H1 (cell line): Measurements from ENCODE around the gene SIT1. TPM values are rescaled to one million over a fixed set of nuclear protein-coding genes. Genes with fewer than 3 reads are reported as not detected.

Experiments used
- CTCF ChIA-PET: fragments of 300-600 bp; sonication (Branson Sonifier 250); formaldehyde crosslinking; loops from one replicate; lab custom pipeline; 2021; ENCODE audit not compliant: partially characterized antibody; lab: Charles Lee
- POLR2A ChIA-PET: fragments of 300-600 bp; sonication (Branson Sonifier 250); formaldehyde crosslinking; loops from one replicate; lab custom pipeline; 2021; ENCODE audit warnings: inconsistent platforms; ENCODE audit not compliant: partially characterized antibody; lab: Charles Lee
- DNase-seq, 2 experiments: peaks; one replicate each; pipeline versions ENCODE4 v3.0.0 to v3.0.0-alpha.2; 2010 to 2022; ENCODE audit warnings: low spot score in 2 of 2, low read depth in 1 of 2, mixed read lengths in 1 of 2
- FAIRE-seq: peaks from 2 replicates; lab custom pipeline; 2011; peaks lifted over from hg19 to GRCh38; lab: Jason Lieb, UNC
- H2AFZ ChIP-seq: 2 replicates; pipeline ENCODE4 v1.8.1; 2012; ENCODE audit warnings: low read length, inconsistent platforms
- H2AK5ac ChIP-seq: 2 replicates; pipeline ENCODE4 v1.6.1; 2013; ENCODE audit warnings: low read depth, low read length
- H2BK120ac ChIP-seq: replicated peaks from 2 replicates; pipeline ENCODE3; 2013; ENCODE audit warnings: low read depth, low read length, inconsistent platforms
- H2BK12ac ChIP-seq: 2 replicates; pipeline ENCODE4 v1.6.1; 2013; ENCODE audit warnings: low read depth, low read length
- H2BK15ac ChIP-seq: 2 replicates; pipeline ENCODE4 v1.6.1; 2013; ENCODE audit warnings: low read length
- H2BK20ac ChIP-seq: 2 replicates; pipeline ENCODE4 v1.6.1; 2013; ENCODE audit warnings: low read length
- H2BK5ac ChIP-seq: 2 replicates; pipeline ENCODE4 v1.6.1; 2013; ENCODE audit warnings: low read depth, low read length
- H3K14ac ChIP-seq: 2 replicates; pipeline ENCODE4 v1.6.1; 2013; ENCODE audit warnings: inconsistent platforms; ENCODE audit not compliant: insufficient read length
- H3K18ac ChIP-seq: 2 replicates; pipeline ENCODE4 v1.6.1; 2013; ENCODE audit warnings: low read length; ENCODE audit errors: extremely low read depth
- H3K23ac ChIP-seq: 2 replicates; pipeline ENCODE4 v1.6.1; 2013; ENCODE audit warnings: inconsistent platforms; ENCODE audit not compliant: insufficient read length
- H3K23me2 ChIP-seq: 2 replicates; pipeline ENCODE4 v1.6.1; 2013; ENCODE audit warnings: low read depth, low read length
- H3K27ac ChIP-seq: 2 replicates; pipeline ENCODE4 v1.6.1; 2011; ENCODE audit warnings: low read depth, low read length, inconsistent platforms
- H3K27me3 ChIP-seq, 4 experiments: replicated peaks in 1 of 4; 1 replicate in 1 of 4; 2 replicates in 3 of 4; pipeline versions ENCODE4 v1.6.1 to v1.8.1; 2011 to 2013; ENCODE audit warnings: low read length in 3 of 4, mild to moderate bottlenecking in 3 of 4, inconsistent platforms in 2 of 4, mixed read lengths in 2 of 4, moderate library complexity in 1 of 4; ENCODE audit not compliant: control insufficient read depth in 3 of 4, insufficient read depth in 3 of 4; ENCODE audit errors: extremely low read depth in 1 of 4
- H3K36me3 ChIP-seq, 4 experiments: 2 replicates each; pipeline versions ENCODE4 v1.6.1 to v1.8.1; 2011 to 2013; ENCODE audit warnings: mild to moderate bottlenecking in 4 of 4, low read length in 3 of 4, moderate library complexity in 2 of 4, control low read depth in 1 of 4, inconsistent platforms in 1 of 4; ENCODE audit not compliant: insufficient read depth in 4 of 4, control insufficient read depth in 2 of 4
- H3K4ac ChIP-seq: replicated peaks from 2 replicates; pipeline ENCODE3; 2013; ENCODE audit warnings: low read length, low read depth, mixed read lengths, inconsistent platforms; ENCODE audit not compliant: insufficient read length
- H3K4me1 ChIP-seq, 4 experiments: replicated peaks in 1 of 4; 1 replicate in 1 of 4; 2 replicates in 3 of 4; pipeline versions ENCODE4 v1.6.1 to v1.8.1; 2011 to 2013; ENCODE audit warnings: low read length in 3 of 4, inconsistent platforms in 2 of 4, mixed read lengths in 1 of 4; ENCODE audit not compliant: insufficient read depth in 4 of 4, control insufficient read depth in 3 of 4
- H3K4me2 ChIP-seq, 2 experiments: 2 replicates each; pipeline versions ENCODE4 v1.6.1 to v1.8.1; 2011 to 2013; ENCODE audit warnings: low read depth in 2 of 2, low read length in 2 of 2, control low read depth in 1 of 2, inconsistent platforms in 1 of 2, mild to moderate bottlenecking in 1 of 2; ENCODE audit not compliant: insufficient read depth in 1 of 2
- H3K4me3 ChIP-seq, 4 experiments: fragments of 200-600, 300-600 bp in 1 of 4; sonication (generic), shearing (Covaris generic), sonication (Bioruptor Twin) in 1 of 4; 2 replicates each; pipeline versions ENCODE4 v1.5.1 to v1.8.1; 2011 to 2016; ENCODE audit warnings: low read length in 4 of 4, low read depth in 3 of 4, control low read depth in 2 of 4, inconsistent platforms in 2 of 4, mild to moderate bottlenecking in 2 of 4, mixed read lengths in 1 of 4, moderate library complexity in 1 of 4; ENCODE audit not compliant: insufficient read depth in 2 of 4; ENCODE audit errors: extremely low read depth in 1 of 4
- H3K56ac ChIP-seq: replicated peaks from 2 replicates; pipeline ENCODE3; 2013; ENCODE audit warnings: low read depth, mild to moderate bottlenecking, mixed read lengths, low read length, inconsistent platforms; ENCODE audit not compliant: insufficient read length
- H3K79me1 ChIP-seq: 2 replicates; pipeline ENCODE4 v1.6.1; 2013; ENCODE audit warnings: low read depth, low read length, control low read depth
- H3K79me2 ChIP-seq, 2 experiments: 2 replicates each; pipeline versions ENCODE4 v1.6.1 to v1.8.1; 2012 to 2013; ENCODE audit warnings: low read length in 2 of 2, mild to moderate bottlenecking in 2 of 2, inconsistent platforms in 1 of 2; ENCODE audit not compliant: insufficient read depth in 2 of 2, control insufficient read depth in 1 of 2
- H3K9ac ChIP-seq, 4 experiments: replicated peaks in 1 of 4; 1 replicate in 1 of 4; 2 replicates in 3 of 4; pipeline versions ENCODE4 v1.6.1 to v1.8.1; 2011 to 2013; ENCODE audit warnings: low read depth in 3 of 4, low read length in 3 of 4, control low read depth in 2 of 4, mild to moderate bottlenecking in 2 of 4, moderate library complexity in 2 of 4, inconsistent platforms in 1 of 4; ENCODE audit errors: extremely low read depth in 1 of 4
- H3K9me3 ChIP-seq, 2 experiments: 2 replicates each; pipeline versions ENCODE4 v1.6.1 to v1.8.1; 2012 to 2013; ENCODE audit warnings: mild to moderate bottlenecking in 2 of 2, moderate library complexity in 2 of 2, control low read depth in 1 of 2, inconsistent platforms in 1 of 2, low read depth in 1 of 2, low read length in 1 of 2, mixed read lengths in 1 of 2; ENCODE audit not compliant: insufficient read depth in 2 of 2
- H4K20me1 ChIP-seq, 2 experiments: replicated peaks in 1 of 2; 2 replicates each; pipeline versions ENCODE3 to v1.8.1; 2011 to 2013; ENCODE audit warnings: inconsistent platforms in 2 of 2, low read length in 2 of 2, mild to moderate bottlenecking in 1 of 2; ENCODE audit not compliant: insufficient read depth in 2 of 2, control insufficient read depth in 1 of 2
- H4K5ac ChIP-seq: 2 replicates; pipeline ENCODE4 v1.6.1; 2013; ENCODE audit warnings: low read length, low read depth, mixed read lengths, inconsistent platforms; ENCODE audit not compliant: insufficient read length
- H4K8ac ChIP-seq: 2 replicates; pipeline ENCODE4 v1.8.0; 2013; ENCODE audit warnings: mild to moderate bottlenecking, moderate library complexity, low read length, inconsistent platforms; ENCODE audit not compliant: insufficient read depth; ENCODE audit errors: extremely low read depth
- H4K91ac ChIP-seq: replicated peaks from 2 replicates; pipeline ENCODE3; 2013; ENCODE audit warnings: low read length, mixed read lengths, inconsistent platforms; ENCODE audit not compliant: insufficient read length
- BRCA1 ChIP-seq: IDR thresholded peaks from 2 replicates; pipeline ENCODE4 v1.6.1; 2012; ENCODE audit warnings: low read depth, low read length, improper control_type of control experiment
- TAF1 ChIP-seq: IDR thresholded peaks from 2 replicates; pipeline ENCODE4 v1.6.1; 2011; ENCODE audit warnings: mild to moderate bottlenecking, low read depth, low read length
- TBP ChIP-seq: IDR thresholded peaks from 2 replicates; pipeline ENCODE4 v1.6.1; 2011; ENCODE audit warnings: low read depth, low read length, improper control_type of control experiment
- WGBS, 2 experiments: shearing (Covaris generic) in 1 of 2; methylation state at CpG; one replicate each; pipeline versions ENCODE4 v1.1.6 to v1.1.7; 2013 to 2015; ENCODE audit warnings: low lambda C conversion rate in 2 of 2, mixed read lengths in 2 of 2, inconsistent platforms in 1 of 2, low coverage in 1 of 2, missing lambda C conversion rate in 1 of 2; ENCODE audit not compliant: insufficient replicate concordance in 2 of 2, insufficient coverage in 1 of 2, insufficient read length in 1 of 2; ENCODE audit errors: extremely low coverage in 1 of 2, missing lambda C conversion rate in 1 of 2; 5-methylcytosine and 5-hydroxymethylcytosine counted together
- polyA plus RNA-seq, 7 experiments: library from polyadenylated mRNA; depleted of rRNA in 3 of 7; stranded (reverse) in 5 of 7; unstranded in 2 of 7; fragments of >200 nt in 5 of 7; fragments of 200-250 nt in 2 of 7; gene quantifications; 1 replicate in 5 of 7; 2 replicates in 1 of 7; 4 replicates in 1 of 7; pipeline versions ENCODE4 v1.2.1 to v1.2.3, GENCODE V29; 2011 to 2013; ENCODE audit warnings: missing spikeins in 2 of 7, mixed read lengths in 2 of 7
- total RNA-seq: library from RNA; stranded (reverse); fragmentation: NEBNext Ultra II Directional; extraction: Animal tissue kit (Norgen Biotek cat#: 25700); gene quantifications from 2 replicates; pipeline ENCODE4 v1.2.1, GENCODE V29; 2021

SIT1 gene
- total and polyA plus RNA-seq, 2 of the 8 experiments (the other 6 are each of a cell fraction or from before 2014, with no cell fraction given): 8.2 to 12.8 TPM

GRCh38 chr9:35659340-35659739 is 8.6 kb upstream of the SIT1 start:
- peak overlapping the region in 3 of 4 experiments; percentile 70 to 92 (median 87); a peak in 5 of 8 replicates for H3K4me3 ChIP-seq
- no peak for TF ChIP-seq TAF1
- no peak for TF ChIP-seq TBP
- no peak for TF ChIP-seq BRCA1
- TF ChIP-seq, all 59 proteins: peak for 0
- H3K23me2 ChIP-seq: peaks cover 10% of the 10 kb centered on the region
- no peak overlapping the region for H2BK5ac ChIP-seq
- H3K79me1 ChIP-seq: peaks cover 2% of the 10 kb centered on the region; the same call in 1 of the 2 replicates
- H4K91ac ChIP-seq: no peak overlapping the region
- H3K9ac ChIP-seq: no peak overlapping the region; a peak in 1 of 7 replicates
- H3K4me2 ChIP-seq: peak overlapping the region; percentile 77 to 92; a peak in 3 of 4 replicates
- H3K79me2 ChIP-seq: no peaks in the 10 kb centered on the region; a peak in 1 of 4 replicates
- peaks cover 6 to 32% (median 13%) of the 10 kb centered on the region in 4 experiments for H3K36me3 ChIP-seq
- H3K56ac ChIP-seq: no peak overlapping the region
- H4K5ac ChIP-seq: no peak overlapping the region
- H2BK120ac ChIP-seq: no peak overlapping the region
- DNase-seq: no peak
- H3K9me3 ChIP-seq: no peaks in the 10 kb centered on the region
- H3K27me3 ChIP-seq: peaks cover 0 to 7% (median 0%) of the 10 kb centered on the region in 4 experiments; a peak in 1 of 7 replicates
- ChIA-PET CTCF (interaction anchor here (0.9 to 15.9 kb wide), 11 partner anchors 11 to 97 kb away, joined by 3 to 347 read pairs (median 9); partner anchors contain the start of genes CA9, CREB3, SIT1 and TLN1), POLR2A (interaction anchor here (1.0 to 7.9 kb wide), 7 partner anchors 10 to 69 kb away, joined by 3 to 84 read pairs (median 6); partner anchors contain the start of gene TPM2)
- no peak overlapping the region for H2BK20ac ChIP-seq
- H4K8ac ChIP-seq: no peak overlapping the region
- WGBS, 2 experiments: 97% methylated on average over 3 of the region's 3 CpGs; no CpG with 5 or more reads in 1 of the 2 experiments
- peaks cover 2 to 6% of the 10 kb centered on the region in 2 experiments for H4K20me1 ChIP-seq
- H3K27ac ChIP-seq: no peak overlapping the region
- H2BK12ac ChIP-seq: no peak overlapping the region
- H2AFZ ChIP-seq: no peak overlapping the region
- H2BK15ac ChIP-seq: no peak overlapping the region
- no peak overlapping the region for H2AK5ac ChIP-seq
- no peak overlapping the region for H3K4ac ChIP-seq
- H3K18ac ChIP-seq: no peak overlapping the region
- H3K4me1 ChIP-seq: peaks cover 0 to 3% (median 2%) of the 10 kb centered on the region in 4 experiments
- no peak overlapping the region for H3K23ac ChIP-seq
- H3K14ac ChIP-seq: no peak overlapping the region
- no peak for FAIRE-seq
